Heart left ventricle (tissue), 13 donors: ENCODE data around the gene MAD2L1.

Experiments used
- CTCF ChIP-seq, 12 donors: fragments of 200-600 bp; sonication (generic) in 4 of 12; IDR thresholded peaks; one replicate each; pipeline versions ENCODE4 v1.5.0 to v1.8.0; 2018 to 2022; ENCODE audit warnings: antibody characterized with exemption in 12 of 12, mild to moderate bottlenecking in 5 of 12
- POLR2A ChIP-seq, 2 donors: fragments of 450-650 bp; IDR thresholded peaks; one replicate each; pipeline ENCODE4 v1.6.1; 2017; ENCODE audit warnings: antibody characterized with exemption in 2 of 2, mild to moderate bottlenecking in 2 of 2, moderate library complexity in 2 of 2
- donor health status: ischemic (EF 13 %, LVEDD 7.1; RV severe dilation, severe dysfunction).
- donor health status: DM: no; HTN: yes; CAD: no.
- donor health status: DM: no; HTN: no; CAD: no.
- donor health status: ischemic (EF 25% LVEDD 6.9; RV normal size, moderate dysfunction).
- donor health status: ischemic (EF 25% LVEDD 5.7; RV mildly dilated, moderate dysfunction).
- donor health status: ischemic (EF 35%, LVEDD 5.7; RV mildly dilated, moderate dysfunction).
- donor health status: nonischemic (EF 11% LVEDD 7.7; RV severe dilation, severe dysfunction).
- donor health status: DM: yes; HTN: yes; CAD: no.
- donor health status: PGD.
- donor health status: ischemic (EF 29% LVEDD 5.4; RV normal size, mild dysfunction).
- donor health status: nonischemic (EF 23%, LVEDD 6.1; RV moderate dilation, normal function).

DNA sequence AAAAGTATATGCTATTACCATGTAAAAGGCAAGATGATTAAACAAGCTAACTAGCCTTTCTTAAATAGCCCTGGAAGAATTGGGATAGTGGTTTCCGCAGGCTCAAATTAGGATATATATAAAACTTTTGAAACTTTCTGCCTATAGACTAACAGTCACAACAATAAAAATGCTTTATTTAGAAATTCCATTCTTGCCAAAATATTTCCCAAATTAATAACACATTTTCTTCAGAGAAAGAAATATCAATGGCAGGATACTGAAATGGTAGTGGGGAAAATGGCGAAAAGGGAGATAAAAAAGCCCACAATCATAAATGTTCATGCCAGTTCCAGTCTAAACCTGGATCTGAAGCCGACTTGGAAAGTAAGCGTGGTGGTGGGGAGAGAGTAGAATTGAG lies 56.0 kb downstream of the MAD2L1 start:
- TF ChIP-seq CTCF (IDR thresholded peaks at IDR 0.05) (no peak), POLR2A (IDR thresholded peaks at IDR 0.05) (no peak)
